Thyroid gland (tissue), 4 donors: Measurements from ENCODE around the gene MPPED1.

ENCODE experiments used
- POLR2A ChIP-seq, 2 donors: fragments of 450-650 bp; IDR thresholded peaks; one replicate each; pipeline ENCODE4 v1.6.1; 2017; ENCODE audit warnings: antibody characterized with exemption in 2 of 2, mild to moderate bottlenecking in 2 of 2, moderate library complexity in 1 of 2
- TF ChIP-seq, protein P1 (sequence below), 6 experiments: fragments of 200-600 bp in 3 of 6; fragments of 450-650 bp in 3 of 6; sonication (generic) in 3 of 6; IDR thresholded peaks; one replicate each; pipeline ENCODE4 v1.5.1; 2016 to 2019; ENCODE audit warnings: antibody characterized with exemption in 6 of 6, mild to moderate bottlenecking in 2 of 6, inconsistent platforms in 1 of 6, moderate library complexity in 1 of 6

DNA sequence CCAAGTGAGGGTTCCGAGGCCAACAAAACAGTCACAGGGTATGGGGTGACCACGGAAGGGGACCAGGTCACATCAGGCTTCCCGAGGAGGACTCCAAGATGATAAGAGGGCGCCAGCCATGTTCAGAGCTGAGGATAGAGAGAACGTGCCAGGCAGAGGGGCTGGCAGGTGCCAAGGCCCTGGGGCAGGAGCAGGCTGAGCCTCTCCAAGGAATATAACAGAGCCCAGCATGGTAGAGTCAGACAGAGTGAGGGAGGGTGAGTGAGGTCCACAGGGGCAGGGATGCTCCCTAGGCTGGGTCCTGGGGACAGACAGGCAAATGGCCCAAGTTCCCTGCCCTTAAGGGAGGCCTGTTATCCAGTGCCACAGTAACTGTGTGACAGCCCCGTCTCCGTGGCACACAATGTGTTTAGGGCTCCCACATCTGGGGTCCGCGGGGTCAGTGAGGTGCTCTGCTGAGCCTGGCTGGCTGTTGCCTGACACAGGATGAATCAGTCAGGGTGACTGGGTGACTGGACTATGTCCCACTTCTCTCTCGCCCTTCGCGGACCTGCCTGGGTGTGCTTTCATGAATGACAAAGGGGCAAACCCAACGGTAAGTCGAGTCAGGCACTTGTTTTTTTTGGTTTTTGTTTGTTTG lies 105.3 kb downstream of the MPPED1 start:
- TF ChIP-seq, protein P1, sequence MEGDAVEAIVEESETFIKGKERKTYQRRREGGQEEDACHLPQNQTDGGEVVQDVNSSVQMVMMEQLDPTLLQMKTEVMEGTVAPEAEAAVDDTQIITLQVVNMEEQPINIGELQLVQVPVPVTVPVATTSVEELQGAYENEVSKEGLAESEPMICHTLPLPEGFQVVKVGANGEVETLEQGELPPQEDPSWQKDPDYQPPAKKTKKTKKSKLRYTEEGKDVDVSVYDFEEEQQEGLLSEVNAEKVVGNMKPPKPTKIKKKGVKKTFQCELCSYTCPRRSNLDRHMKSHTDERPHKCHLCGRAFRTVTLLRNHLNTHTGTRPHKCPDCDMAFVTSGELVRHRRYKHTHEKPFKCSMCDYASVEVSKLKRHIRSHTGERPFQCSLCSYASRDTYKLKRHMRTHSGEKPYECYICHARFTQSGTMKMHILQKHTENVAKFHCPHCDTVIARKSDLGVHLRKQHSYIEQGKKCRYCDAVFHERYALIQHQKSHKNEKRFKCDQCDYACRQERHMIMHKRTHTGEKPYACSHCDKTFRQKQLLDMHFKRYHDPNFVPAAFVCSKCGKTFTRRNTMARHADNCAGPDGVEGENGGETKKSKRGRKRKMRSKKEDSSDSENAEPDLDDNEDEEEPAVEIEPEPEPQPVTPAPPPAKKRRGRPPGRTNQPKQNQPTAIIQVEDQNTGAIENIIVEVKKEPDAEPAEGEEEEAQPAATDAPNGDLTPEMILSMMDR (IDR thresholded peaks at IDR 0.05), result no peak
- TF ChIP-seq POLR2A (IDR thresholded peaks at IDR 0.05), result no peak
